NCI-H146 treated with DMSO at 0.1 percent for 48 hours (cell line): ENCODE measurements around the gene HTR3B.
A peak's percentile ranks its signal among the peaks of the same experiment; 100 is the strongest.
"Not testable (repeated sequence)": the region's sequence is repeated elsewhere in the genome, so short reads cannot be mapped to it uniquely, and the experiment has no call there.

Experiments
- DNase-seq: peaks from one replicate; lab custom pipeline; 2025; ENCODE audit not compliant: unreplicated experiment; lab: John Stamatoyannopoulos, UW

The HTR3B gene

DNA sequence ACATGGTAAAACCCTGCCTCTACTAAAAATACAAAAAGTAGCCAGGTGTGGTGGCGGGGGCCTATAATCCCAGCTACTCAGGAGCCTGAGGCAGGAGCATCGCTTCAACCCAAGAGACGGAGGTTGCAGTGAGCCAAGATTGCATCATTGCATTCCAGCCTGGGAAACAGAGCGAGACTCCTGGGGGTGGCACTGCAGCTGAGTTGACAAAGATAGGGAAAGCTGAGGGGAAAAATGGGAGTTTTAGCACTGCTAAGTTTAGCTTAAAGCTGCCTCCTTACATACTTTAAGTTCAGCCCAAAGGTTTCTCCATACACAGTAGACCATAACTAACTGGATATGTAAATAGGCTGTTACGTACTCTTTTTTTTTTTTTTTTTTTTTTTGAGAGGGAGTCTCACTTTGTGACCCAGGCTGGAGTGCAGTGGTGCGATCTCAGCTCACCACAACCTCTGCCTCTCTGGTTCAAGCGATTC, 20.2 kb upstream of the HTR3B start:
- no peak for DNase-seq

DNA sequence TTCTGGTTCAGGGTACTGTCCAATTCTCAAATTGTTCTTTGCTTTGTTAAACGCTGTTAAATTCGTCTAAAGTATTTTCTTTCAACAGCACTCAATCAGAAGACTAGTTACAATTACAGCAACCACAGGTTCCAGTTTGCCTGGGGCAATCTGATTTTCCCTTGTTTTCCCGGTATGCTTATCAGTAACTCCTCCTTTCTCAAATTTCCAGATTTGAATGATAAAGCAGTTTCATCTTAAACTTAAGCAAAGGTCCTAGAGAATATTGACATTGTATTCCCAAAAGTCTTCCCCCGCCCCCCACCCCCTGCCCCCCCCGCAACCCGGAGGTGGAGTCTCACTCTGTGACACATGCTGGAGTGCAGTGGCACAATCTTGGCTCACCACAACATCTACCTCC, 18.7 kb upstream of the HTR3B start:
- DNase-seq = peak; percentile 79

DNA sequence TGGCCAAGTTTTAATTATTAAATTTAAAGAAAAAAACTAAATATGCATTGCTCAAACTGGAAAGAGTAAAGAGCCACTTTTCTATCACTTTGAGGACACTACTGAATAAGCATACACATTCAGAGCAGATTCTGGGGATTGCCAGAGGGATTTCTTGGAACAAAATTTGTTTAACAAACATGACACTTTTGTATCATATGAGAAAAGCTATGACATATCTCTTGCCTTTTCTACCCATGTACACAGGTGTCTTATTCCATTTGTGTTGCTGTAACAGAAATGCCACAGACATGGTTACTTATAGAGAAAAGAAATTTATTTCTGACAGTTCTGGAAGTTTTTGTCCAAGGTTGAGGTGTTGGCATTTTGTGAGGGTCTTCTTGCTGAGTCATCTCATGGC, 15.7 kb upstream of the HTR3B start:
- DNase-seq = no peak

DNA sequence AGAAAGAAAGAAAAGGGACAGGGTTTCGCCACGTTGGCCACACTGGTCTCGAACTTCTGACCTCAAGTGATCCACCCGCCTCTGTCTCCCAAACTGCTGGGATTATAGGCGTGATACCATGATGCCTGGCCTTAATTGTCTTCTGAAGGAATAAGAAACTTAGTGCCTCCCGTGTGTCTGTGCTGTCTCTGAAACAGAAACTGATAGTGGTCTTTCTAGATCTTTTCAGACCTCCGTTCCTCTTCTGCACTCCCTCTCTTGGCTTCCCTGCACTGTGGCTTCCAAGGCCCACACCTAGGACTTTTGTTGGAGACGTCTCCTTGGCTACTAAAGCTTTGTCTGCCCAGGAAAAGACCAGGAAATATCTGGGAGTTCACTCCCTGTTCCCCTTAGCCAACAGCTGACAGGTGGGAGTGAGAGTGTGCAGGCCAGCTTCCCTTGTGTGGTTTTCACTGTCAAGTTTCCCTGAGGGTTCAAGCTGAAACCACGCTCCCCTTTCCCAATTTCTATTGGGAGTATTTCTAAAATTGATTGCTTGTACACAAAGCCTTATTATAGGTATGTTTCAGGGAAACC, 10.1 kb upstream of the HTR3B start:
- DNase-seq = no peak

DNA sequence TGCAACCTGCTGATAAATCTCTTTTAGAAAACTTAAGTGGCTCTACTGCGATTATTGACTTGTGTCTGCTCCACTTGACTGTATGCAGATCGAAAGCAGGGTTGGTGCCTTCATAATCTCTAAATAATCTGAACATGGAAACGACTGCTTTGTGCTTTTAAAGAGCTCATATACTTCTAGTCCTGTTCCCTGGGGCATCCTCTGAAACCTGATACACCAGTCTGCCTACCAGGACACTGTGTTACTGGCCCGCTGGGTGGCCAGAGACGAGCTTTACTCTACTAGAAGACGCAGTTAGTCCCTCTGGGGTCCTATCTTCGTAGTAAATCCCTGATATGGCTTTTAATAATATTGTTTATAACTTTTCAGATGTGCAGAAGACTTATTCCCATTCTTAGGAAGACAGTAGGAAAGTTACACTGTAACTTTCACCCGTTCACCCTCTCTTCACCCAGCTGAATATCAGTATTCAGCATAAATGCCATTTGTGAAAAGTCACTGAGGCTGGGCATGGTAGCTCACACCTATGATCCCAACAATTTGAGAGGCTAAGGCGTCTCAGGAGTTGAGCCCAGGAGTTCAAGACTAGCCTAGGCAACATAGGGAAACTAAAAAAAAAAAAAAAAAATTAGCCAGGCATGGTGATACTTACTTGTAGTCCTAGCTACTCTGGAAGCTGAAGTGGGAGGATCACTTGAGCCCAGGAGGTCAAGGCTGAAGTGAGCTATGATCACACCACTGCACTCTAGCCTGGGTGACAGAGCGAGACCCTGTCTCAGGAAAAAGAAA, 9.0 kb upstream of the HTR3B start:
- peak; percentile 56 for DNase-seq

DNA sequence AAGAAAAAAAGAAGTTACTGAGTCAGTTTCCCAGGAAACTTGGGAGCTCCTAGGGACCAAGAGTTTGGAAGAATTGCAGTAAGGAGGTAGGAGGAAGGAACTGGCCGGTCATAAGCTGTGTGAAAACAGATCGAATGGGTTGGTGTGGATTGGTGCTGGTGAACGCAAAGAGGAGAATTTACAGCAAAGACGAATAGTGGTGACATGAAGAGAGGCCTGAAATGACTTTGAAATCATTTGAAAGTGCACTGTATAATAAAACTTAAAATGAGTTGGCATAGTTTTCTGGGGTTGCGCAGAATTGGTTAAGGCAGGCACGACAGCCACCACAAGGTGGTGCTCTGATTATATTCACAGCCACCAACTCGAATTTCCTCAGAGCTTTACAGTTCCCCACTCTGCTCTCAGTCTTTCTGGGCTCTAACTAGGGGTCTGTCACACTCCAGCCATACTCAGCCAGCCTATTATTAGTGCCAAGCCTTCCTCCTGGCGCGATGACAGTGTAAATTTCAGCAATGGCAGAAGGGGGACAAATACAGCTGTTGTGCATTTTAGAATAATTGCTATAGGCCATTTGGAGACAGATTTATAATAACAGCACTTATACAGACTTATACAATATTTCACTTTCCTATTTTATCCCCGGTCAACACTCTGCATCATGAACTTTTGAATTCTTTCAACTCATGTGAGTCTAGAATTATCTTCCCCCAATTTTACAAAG, 8.3 kb upstream of the HTR3B start:
- no peak for DNase-seq

DNA sequence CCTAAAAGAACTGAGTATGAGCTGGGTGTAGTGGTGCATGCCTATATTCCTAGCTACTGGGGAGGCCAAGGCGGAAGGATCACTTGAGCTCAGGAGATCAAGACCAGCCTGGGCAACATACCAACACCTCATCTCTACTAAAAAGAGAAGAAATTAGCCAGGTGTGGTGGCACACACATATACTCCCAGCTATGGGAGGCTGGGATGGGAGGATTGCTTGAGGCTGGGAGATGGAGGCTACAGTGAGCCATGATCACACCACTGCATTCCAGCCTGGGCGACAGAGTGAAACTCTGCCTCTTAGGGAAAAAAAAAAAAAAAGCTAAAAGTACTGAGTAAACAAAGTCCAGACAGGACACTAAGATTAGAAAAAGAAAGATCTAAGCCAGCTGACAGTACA, 3.5 kb upstream of the HTR3B start:
- DNase-seq = no peak

DNA sequence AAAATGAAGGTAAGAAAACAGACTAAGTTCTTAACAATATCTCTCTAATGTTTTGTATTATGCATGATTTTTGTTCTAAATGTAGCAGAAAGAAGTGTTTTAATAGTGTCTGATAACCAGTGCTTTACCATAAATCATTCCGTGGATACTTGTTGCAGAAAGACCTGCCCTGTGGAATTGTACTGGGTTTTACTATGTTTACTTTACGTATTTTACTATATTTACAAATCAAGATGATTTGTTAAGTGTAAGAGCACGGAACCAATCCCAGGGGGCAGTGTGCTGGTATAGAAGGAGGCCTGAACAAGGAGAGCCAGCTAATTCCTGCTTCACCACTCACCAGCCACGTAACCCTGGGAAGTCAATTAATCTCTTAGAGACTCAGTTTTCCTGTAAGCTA, 1.4 kb downstream of the HTR3B start:
- no peak for DNase-seq

DNA sequence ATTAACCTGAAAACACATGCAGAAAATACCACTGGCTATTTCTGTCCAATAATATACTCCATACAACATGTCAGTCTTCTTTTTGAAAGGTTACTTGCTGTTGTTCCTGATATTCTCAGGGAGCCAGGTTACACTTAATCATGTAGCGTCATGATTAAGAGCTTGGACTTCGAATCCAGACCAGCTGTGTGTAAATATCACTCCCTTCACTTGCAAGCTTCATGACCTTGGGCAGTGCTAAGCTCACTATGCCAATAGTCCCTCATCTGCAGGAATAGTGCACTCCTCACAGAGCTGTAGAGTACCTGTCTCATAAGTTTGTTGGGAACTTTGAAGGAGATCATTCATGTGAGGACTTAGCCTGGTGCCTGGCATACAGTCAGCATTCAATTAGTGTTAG, 1.9 kb downstream of the HTR3B start:
- DNase-seq = no peak

DNA sequence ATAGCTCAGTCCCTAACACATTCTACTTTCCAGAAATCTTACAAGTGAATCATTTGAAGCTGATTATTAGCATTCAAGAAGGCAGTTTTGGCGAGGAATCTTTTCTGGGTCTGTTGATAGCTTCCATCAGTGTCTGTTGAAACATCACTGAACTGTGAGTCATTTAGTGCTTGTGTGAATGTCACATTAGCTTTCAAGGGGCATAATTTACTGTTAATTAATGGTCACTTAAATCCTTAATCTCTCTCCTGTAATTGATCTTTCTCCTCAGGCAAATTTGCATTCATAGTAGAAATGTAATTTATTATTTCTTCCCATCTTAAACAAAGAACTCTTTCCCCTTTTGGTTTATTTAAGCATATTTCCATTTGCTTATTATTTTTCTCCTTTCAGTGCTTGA, 2.6 kb downstream of the HTR3B start:
- no peak for DNase-seq

DNA sequence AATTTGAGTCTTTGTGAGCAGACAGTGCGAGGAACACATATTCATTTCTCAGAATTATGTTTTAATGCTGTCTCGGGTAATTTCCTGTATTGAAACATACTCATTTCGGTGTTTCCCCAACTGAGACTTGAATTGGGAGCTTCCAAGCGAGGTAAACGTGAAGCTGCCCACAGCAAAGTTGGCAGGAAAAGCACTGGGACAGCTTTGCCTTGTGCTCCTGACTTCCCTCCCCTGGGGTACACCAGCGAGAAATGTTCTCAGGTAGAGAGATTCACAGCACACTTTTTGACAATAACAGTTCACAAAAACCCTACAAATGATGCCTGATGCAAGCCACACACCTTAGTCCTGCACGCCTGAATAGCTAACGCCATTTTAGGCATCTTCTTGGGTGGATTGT, 3.1 kb downstream of the HTR3B start:
- no peak for DNase-seq

DNA sequence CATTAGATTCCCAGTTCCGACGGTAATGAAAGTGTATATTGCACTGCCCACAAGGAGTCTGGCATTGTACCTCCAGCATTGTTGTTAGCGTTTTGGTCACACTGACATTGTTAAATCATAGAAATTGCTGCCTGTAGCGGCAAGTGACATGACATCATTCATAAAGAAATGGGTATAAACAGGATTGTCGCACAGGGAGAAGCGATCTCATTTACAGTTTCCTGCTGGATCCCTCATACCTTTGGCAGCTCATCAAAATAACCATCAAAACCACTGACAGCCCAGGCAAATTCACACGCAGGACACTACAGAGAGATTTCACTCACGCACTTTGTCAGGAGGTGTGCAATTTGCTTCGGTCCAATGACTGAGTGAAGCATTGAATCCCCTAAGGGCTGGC, 3.5 kb downstream of the HTR3B start:
- DNase-seq = no peak

DNA sequence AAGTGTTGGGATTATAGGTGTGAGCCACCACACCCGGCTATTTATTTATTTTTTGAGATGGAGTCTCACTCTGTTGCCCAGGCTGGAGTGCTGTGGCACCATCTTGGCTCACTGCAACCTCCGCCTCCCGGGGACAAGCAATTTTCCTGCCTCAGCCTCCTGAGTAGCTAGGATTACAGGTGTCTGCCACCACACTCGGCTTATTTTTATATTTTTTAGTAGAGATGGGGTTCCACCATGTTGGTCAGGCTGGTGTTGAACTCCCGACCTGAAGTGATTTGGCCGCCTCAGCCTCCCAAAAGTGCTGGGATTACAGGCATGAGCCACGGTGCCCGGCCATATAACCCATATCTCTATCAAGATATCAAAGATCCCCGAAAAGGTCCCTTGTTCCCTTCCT, 6.9 kb downstream of the HTR3B start:
- not testable (repeated sequence) for DNase-seq

DNA sequence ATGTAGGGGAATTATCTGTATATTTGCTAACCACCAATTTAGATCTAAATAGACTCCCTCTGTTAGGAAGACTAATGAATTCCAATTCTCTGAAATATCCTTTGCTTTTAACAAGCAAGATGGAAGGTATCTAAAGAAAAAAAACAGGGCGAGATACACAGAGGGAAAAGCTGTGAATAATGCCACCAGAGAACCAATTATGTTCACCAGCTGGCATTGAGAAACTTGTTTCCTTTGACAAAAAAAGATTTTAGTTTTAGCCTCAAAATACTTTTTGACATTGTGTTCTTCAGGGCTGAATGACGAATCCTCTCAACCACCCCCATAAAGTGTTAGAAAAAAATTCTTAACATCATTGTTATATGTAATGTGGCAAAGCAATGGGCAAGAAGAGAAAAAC, 19.0 kb downstream of the HTR3B start:
- DNase-seq = no peak

DNA sequence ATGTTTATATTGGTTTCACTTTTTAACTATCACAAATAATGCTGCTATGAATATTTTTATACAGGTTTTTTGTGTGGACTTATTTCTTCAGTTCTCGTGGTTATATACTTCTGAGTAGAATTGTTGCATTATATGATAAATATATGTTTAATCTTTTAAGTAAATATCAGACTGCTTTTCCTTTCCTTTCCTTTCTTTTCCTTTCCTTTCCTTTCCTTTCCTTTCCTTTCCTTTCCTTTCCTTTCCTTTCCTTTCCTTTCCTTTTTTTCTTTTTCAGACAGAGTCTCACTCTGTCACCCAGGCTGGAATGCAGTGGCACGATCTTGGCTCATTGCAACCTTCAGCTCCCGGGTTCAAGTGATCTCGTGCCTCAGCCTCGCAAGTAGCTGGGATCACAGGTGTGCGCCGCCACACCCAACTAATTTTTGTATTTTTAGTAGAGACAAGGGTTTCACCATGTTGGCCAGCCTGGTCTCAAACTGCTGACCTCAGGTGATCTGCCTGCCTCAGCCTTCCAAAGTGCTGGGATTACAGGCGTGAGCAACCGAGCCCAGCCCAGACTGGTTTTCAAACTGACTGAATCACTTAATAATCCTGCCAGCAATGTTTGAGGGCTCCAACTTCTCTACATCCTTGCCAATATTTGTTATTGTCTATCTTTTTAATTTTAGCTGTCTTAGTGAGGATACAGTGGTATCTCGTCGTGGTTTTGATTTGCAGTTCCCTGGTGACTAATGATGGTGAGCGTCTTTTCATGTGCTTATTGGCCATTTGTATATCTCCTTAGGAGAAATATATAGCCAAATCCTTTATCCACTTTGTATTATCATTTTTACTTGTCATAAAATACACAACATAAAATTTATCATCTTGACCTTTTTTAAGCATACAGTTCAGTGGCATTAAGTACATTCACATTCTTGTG, 21.9 kb downstream of the HTR3B start:
- DNase-seq = no peak

DNA sequence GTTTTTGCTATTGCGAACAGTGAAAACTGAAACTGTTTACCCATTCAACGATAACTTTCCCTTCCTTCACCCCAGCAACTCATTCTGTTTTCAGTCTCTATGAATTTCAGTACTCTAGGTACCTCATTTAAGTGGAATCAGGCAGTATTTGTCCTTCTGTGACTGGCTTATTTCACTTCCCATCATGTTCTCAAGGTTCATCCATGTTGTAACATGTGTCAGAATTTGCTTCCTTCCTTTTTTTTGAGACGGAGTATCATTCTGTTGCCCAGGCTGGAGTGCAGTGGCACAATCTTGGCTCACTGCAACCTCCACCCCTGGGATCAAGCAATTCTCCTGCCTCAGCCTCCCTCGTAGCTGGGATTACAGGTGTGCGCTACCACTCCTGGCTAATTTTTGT, 23.7 kb downstream of the HTR3B start:
- DNase-seq = no peak

DNA sequence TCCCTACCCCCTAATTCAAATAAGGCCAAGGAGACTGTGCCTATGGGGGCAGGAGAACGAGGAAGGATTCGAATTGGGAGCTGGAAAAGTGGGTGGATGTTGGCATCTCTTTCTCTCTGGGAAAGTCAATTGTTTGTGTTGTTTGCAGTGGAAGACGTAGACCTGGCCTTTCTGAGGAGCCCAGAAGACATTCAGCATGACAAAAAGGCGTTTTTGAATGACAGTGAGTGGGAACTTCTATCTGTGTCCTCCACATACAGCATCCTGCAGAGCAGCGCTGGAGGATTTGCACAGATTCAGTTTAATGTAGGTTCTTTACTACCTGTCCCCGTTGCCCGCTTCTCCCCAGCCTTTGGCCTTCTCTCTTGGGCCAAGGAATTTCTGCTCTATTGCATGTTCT, 28.2 kb downstream of the HTR3B start:
- no peak for DNase-seq

DNA sequence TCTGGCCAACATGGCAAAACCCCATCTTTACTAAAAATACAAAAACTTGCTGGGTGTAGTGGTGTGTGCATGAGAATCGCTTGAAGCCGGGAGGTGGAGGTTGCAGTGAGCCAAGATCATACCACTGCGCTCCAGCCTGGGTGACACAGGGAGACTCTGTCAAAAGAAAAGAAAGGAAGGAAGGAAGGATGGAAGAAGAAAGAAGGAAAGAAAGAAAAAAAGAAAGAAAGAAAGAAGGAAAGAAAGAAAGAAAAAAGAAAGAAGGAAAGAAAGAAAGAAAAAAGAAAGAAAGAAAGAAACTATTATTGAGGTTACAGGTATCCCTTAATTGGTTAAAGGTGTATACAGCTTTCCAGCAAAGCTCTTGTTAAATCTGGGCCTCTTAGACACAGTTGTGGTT, 29.6 kb downstream of the HTR3B start:
- DNase-seq = not testable (repeated sequence)

DNA sequence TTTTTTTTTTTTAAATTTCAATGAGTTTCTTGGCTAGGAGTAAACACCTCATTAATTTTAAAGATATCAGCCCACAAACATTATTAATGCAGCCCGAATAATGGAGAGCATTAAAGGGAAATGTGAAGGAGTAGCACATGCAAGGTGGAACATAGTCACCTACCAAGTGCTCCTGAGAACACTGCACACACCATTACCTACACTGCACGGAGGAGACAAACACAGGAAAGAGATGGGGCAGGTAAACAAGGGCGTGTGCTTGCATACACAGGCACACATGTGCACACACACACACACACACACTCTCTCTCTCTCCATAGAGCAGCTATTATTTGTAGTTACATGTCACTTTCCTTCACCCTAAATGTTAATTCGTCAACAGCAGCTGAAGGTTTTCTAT, 30.2 kb downstream of the HTR3B start:
- DNase-seq = no peak

DNA sequence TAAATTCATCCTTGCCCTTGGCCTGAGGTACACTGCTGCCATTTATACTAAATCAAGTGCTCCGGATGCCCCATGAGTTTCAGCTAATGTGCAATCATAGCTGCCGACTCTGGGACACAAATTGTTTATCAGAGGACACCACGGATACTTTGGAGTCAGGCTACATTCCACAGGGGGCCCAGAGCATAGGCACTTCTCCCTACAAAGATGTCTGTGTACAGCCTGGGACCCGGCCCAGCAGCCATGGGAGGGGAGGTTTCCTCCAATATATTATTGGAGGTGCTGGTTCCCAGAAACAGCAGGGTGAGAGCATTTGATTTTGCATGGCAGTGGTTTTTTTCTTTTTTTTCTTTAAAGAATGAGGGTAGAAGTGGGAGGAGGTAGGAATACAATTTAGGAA, 31.3 kb downstream of the HTR3B start:
- DNase-seq = no peak

DNA sequence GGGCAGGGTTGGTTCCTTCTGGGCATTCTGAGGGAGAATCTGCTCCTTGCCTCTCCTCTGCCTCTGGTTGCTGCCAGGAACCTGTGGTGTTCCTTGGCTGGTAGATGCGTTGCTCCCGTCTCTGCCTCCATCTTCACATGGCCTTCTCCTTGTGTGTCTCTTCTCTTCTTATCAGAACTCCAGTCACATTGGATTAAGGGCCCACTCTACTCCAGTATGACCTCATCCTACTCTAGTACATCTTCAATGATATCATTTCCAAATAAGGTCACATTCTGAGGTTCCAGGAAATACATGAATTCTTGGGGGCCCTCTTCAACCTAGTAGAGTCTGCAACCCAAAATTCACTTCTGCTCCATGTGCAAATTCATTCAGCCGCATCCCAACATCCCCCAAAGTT, 33.3 kb downstream of the HTR3B start:
- no peak for DNase-seq
